Fibroblast of the conjunctiva (primary cell): Measurements from ENCODE around the gene NFATC1.
A peak's percentile ranks its signal among the peaks of the same experiment; 100 is the strongest.
"Not testable (repeated sequence)": the region's sequence is repeated elsewhere in the genome, so short reads cannot be mapped to it uniquely, and the experiment has no call there.

Experiments
- DNase-seq: peaks from one replicate; pipeline ENCODE4 v3.0.0-alpha.2; 2010; ENCODE audit warnings: low read depth

Gene NFATC1

GRCh38 chr18:79375441-79376154, 20.1 kb upstream of the NFATC1 start:
- DNase-seq: no peak

- not testable (repeated sequence) for DNase-seq
Observed at GRCh38 chr18:79376661-79377060, 19.1 kb upstream of the NFATC1 start.

- DNase-seq: no peak
Observed at GRCh38 chr18:79377187-79377891, 18.4 kb upstream of the NFATC1 start.

- peak; percentile 36 for DNase-seq
Observed at GRCh38 chr18:79378536-79379250, 17.0 kb upstream of the NFATC1 start.

- DNase-seq: no peak
Observed at GRCh38 chr18:79379251-79379905, 16.4 kb upstream of the NFATC1 start.

GRCh38 chr18:79379931-79380815, 15.6 kb upstream of the NFATC1 start:
- DNase-seq: no peak

GRCh38 chr18:79380816-79381806, 14.6 kb upstream of the NFATC1 start:
- no peak for DNase-seq

- DNase-seq: no peak
Observed at GRCh38 chr18:79381811-79382311, 13.9 kb upstream of the NFATC1 start.

GRCh38 chr18:79382681-79383387, 12.9 kb upstream of the NFATC1 start:
- no peak for DNase-seq

- DNase-seq: no peak
Observed at GRCh38 chr18:79383388-79384056, 12.2 kb upstream of the NFATC1 start.

- DNase-seq: no peak
Observed at GRCh38 chr18:79384151-79384807, 11.5 kb upstream of the NFATC1 start.

GRCh38 chr18:79384834-79385233, 10.9 kb upstream of the NFATC1 start:
- no peak for DNase-seq

GRCh38 chr18:79385326-79385707, 10.4 kb upstream of the NFATC1 start:
- no peak for DNase-seq

GRCh38 chr18:79385708-79386341, 9.9 kb upstream of the NFATC1 start:
- DNase-seq: no peak

GRCh38 chr18:79386547-79386946, 9.2 kb upstream of the NFATC1 start:
- DNase-seq: no peak

GRCh38 chr18:79387214-79387613, 8.5 kb upstream of the NFATC1 start:
- DNase-seq: no peak

GRCh38 chr18:79387615-79388014, 8.1 kb upstream of the NFATC1 start:
- no peak for DNase-seq

GRCh38 chr18:79388043-79388442, 7.7 kb upstream of the NFATC1 start:
- DNase-seq: no peak
